ENCODE data around the gene HHAT.
"Not testable (repeated sequence)": the region's sequence is repeated elsewhere in the genome, so short reads cannot be mapped to it uniquely, and the experiment has no call there.

HHAT gene

DNA sequence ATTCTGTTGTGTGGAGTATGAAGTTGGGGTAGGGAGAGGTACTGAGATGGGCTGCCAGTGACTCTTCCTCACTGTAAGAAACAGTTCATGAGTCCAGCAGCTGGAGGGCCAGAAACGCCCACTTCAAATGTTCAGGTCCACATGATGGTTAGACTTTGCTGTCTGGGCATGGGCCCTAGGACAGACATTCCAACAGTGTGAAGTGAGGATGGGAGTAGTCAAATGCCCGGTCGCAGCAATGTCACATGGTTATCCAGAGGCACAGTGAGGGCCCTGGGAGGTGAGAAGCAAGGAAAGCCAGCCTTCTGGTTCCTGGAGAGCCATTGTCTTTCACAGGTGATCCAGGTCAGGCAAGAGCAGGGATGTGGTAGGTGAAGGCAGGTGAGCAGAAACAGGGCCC lies 304.4 kb downstream of the HHAT start:
- no peak for DNase-seq

DNA sequence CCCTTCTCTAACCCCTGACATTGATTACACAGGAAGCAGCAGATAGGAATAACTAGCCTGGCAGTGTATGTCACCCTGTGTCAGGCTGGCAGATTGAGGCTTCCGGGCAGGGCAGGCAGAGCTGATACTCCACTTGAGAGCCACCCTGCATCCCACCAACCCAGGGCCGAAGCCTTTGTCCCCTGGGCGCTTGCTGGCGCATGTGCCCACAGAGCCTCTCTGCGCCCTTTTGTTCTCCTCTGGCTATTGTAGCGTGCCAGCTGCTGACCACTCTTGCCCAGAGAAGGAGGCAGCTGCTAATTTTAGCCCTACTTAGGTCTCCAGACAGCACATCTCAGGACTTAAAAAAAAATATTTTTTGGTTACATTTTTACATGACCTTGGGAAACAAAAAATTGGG lies 304.9 kb downstream of the HHAT start:
- peak in 26 of 58 donors; percentile 13 to 75 (median 38) for DNase-seq

DNA sequence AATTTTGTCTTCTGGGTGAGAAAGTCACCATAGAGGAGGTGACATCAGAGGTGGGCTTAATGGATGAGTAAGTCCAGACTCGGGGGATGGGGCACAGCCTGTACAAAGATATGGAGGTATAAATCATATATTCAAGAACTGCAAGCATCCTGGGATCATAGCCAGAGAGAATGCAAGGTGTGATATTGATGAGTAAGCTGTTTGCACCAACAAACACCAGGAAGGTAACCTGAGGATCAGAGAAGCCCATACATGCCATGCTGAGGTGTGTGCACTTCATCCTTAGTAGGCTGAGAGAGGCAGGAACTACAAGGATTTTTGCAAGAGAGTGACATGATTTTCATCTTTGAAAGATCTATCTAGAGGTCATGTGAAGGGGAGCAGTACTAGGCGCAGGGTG lies 306.4 kb downstream of the HHAT start:
- no peak for DNase-seq

DNA sequence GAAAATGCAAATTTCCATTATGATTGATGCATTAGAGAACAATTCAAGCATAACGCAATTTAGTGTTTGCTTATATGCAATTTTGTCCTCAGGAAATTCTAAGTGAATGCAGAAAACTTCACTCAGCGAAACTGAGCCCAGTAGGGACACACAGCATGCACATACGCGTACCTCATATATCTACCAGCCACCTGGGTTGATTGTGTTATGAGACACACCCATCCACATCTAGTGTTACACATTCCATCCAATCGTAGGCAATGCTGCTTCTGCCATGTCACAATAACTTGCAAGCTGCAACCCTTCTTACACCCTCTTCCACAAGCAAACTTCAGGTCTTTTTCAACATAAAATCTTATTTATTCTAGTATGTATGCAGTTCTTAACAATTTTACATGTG lies 312.9 kb downstream of the HHAT start:
- DNase-seq, result no peak

DNA sequence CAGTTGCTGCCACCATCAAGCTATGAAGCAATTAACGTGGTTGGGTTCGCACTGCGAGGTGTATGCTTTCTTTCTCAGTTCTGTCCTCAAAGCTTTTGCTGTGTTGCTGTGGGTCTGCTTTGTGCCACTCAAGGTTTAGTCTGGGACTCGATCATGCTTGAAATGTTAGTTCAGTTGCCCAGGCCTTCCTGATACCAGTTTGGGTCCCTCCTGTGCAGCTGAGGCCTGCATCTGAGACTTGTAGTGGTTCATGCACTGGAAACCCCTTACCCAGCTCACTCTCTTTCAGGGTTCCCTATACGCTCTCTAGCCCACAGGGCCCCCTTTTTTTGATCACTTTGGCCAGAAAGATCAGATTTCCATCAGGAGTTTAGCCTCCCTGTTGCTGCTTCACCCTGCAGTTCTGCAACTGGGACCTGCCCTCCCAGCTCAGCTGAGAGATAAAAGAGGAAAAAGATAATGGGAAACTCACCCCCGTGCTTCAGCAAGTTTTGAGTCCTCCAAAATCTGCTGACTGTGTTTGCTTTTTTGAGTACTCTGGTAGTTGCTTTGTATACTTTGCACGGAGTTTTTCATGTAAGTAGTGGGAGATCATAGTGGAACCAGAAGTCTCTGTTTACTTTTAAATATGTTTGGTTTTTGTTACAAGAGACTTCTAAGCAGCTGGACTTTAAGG lies 317.0 kb downstream of the HHAT start:
- DNase-seq, result no peak

DNA sequence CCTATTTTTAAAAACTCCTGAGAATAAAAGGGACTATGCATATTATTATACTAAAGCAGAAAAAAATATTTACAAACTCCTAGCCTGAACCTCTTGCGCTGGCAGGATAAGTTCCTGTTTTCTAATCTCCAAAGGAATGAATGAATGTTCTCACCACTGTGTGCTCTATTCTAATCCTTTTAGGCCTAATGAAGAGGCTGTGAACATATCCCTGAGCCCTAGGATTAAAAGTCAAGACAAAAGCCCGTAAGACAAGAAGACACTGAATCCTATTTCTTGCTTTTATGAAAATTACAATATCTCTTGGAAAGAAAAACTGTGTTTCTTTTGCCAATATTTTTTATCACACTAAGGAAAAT lies 317.5 kb downstream of the HHAT start:
- no peak for DNase-seq

DNA sequence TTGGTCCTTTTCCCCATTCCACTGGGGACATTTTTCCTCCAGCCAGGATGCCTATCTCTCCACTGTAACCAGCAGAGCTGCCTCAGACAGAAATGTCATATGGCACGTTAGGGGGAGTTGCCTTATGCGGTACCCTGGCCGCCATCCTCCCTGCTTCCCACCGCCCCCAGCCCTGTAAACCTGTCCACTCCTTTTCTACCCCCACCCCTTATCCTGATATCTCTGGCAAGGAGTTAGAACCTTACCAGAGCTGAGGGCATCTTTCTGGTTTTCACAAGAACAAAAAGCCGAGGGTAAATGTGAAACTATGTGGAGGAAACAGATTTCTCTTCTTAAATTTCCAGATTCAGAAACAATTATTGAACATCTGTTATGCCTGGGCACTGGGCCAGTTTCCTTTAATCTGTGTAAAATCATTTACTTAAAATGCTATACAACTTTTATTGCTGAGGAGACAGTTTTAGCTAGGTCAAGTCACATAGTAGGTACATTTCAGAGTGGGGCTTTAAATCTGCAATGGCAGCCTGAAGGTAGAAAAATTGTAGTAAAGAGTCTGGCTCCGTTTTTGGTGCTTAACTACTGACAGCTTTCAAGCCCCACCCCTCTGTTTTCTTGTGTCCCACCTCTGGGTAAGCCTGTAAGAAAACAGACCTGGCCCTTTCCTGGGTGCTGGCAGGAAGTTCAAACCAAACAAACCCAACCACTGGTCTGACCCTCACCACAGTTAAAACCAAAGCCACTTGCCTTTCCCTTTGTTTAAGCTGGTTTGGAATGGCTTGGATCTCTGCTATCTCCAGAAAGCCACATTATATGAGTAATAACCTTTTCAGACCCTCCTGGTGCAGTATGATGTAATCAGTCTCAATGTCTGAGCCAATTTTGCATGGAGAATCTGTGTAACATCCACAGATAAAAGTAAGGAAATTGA lies 319.0 kb downstream of the HHAT start:
- no peak for DNase-seq

DNA sequence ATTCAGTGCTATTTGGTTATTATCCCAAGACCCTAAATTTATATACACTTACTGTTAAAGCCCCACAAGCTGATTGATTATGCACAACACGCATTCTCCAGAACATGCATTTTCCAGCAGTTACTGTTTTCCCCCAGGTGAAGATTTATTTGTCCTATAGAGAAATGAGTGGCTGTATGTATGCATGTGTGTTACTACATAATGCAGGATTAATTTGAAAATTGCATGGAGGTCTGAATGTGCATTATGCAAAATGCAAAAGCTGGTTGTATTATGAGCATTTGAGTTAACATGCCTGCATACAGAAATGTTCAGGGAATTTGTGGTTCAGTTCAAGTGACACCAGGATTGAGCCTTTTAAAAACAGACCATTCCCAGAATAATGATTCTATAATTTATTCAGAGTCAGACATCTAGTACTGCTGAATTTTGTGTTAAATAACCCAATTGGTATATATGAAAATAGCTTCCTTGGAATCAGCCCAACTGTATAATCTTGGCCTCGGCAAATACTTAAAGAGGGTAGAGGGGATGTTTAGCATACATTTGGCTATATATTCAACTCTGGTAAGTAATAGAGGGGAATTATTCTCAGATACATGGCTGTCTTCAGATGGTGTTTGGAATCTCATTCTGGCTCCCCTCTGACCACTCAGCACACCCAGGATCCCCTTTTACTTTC lies 320.0 kb downstream of the HHAT start:
- no peak for DNase-seq

DNA sequence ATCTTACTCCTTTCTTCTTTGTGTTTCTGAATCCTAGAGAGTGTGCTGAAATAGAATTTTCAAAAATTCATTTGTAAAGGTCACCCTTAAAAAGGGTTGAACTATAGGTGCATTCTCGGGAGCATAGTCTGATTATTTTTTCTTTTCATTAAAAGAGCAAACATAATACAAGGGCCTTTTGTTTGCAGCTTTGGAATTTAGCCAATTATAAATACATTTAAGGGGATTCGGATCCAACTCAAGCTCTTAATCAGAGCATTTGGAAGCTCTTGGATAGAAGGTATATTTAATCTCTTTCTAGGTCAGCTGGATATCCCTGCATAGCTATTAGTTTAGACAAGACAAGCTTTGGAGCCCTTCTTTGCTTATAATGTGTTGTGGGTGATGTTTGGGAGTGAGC lies 321.7 kb downstream of the HHAT start:
- DNase-seq, result no peak

DNA sequence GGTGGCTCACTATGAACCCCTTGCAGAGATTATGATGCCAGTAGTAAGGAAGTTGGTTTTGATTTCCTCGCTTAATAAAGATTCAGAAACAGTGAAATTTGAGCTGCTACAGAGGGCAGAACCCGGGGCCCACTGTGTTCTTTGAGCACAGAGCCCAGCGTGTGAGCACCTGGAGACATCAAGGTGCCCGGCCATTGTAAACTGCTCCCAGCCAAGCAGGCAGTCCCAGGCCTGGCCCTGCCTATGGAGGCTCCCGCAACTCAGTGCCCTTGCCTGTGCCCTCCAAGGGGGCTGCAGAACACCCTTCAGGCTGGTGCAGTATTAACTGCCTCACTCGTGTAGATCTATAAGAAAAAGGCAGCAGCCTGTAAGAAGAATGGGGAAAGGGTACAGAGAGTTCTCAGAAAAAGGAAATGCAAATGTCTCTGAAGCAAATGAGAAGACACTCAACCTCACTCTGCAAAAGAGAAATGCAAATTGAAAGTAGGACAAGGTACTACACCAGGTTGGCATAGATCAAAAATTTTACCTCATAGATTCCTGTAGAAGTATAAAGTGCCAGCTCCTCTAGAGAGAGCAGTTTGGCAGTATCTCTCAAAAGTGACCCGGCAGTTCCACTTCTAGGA lies 323.7 kb downstream of the HHAT start:
- no peak for DNase-seq

DNA sequence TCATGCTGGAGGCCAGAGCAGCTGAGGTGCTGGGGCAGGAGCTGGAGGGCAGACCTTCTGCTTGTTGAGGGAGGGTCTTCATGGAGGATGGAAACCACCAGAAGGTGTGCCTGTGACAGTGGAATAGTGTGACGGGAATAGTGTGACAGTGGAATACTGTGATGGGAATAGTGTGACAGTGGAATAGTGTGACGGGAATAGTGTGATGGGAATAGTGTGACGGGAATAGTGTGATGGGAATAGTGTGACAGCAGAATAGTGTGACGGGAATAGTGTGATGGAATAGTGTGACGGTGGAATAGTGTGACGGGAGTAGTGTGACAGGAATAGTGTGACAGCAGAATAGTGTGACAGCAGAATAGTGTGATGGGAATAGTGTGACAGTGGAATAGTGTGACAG lies 325.1 kb downstream of the HHAT start:
- peak in 2 of 58 donors; percentile 6 to 17 for DNase-seq

DNA sequence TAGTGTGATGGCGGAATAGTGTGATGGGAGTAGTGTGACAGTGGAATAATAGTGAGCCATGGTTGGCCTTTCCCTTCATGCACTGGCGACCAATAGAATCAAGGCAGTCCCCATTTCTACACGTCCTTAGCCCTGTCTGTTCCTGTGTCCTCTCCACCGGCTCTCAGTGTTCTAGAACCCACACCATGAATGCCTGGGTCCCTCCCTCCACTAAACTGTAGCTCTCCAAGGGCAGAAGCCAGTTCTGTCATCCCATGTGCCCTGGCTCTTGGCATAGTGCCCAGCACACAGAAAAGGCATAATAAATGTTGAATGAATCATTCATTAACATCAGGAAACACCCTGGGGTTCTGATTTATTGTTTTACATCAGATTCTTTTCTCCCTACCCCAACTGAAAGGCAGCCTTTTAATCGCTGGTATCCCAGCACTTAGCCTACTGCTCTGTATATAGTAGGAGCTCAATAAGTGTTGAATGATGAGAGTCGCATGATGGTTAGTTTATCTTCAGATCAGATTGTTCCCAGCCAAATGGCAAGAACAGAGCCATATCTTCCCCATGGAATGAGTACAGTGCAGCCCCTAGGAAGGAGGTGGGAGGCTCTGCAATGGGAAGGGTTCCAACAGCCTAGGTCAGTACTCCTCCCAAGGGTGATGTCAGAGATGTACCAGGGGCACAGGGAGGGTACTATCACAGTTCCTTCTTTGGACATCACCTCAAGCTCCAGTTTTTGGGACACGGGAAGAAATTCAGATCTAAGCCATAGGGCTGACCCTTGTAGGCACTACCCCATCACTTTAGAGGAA lies 325.7 kb downstream of the HHAT start:
- peak in 1 of 58 donors; percentile 20 for DNase-seq

DNA sequence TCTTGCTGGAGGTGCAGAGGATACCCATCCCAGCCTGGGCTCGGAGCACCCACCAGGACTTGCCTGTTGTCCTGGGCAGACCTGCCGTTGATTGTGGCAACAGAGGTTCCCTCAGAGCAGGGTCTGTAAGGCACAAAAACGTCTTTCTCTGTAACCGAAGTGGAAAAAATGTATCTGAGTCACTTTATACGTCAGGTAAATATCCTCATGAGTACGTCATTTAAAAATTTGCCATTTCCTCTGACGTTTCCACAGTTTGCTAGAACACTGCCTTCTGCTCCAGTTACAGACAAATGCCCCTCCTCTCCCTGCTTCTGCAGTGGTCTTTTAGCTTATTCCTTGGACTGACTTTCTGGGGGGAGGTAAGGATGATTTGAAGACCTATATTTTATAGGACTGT lies 326.8 kb downstream of the HHAT start:
- no peak for DNase-seq

DNA sequence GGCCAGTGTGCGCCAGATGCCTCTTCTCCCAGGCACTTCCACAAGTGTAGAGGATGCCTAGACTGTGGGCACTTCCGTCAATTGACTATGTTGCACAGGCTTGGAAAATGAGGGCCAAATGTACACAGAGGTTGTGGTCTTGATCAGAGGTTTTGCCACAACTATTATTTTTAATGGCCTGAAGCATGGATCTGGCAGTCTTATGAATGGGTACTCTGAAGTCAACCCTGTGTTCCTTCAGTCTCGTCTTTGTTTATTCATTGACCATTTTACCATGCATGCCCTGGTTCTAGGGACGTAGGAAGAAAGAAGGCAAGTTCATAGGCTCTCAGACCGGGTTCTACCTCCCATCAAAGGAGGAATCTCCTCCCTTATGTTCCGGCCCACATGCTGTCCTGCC lies 329.1 kb downstream of the HHAT start:
- no peak for DNase-seq

DNA sequence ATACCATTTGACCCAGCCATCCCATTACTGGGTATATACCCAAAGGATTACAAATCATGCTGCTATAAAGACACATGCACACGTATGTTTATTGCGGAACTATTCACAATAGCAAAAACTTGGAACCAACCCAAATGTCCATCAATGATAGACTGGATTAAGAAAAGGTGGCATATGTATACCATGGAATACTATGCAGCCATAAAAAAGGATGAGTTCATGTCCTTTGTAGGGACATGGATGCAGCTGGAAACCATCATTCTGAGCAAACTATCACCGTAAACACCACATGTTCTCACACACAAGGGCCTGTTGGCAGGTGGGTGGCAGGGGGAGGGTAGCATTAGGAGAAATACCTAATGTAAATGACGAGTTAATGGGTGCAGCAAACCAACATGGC lies 332.8 kb downstream of the HHAT start:
- DNase-seq, result not testable (repeated sequence)

DNA sequence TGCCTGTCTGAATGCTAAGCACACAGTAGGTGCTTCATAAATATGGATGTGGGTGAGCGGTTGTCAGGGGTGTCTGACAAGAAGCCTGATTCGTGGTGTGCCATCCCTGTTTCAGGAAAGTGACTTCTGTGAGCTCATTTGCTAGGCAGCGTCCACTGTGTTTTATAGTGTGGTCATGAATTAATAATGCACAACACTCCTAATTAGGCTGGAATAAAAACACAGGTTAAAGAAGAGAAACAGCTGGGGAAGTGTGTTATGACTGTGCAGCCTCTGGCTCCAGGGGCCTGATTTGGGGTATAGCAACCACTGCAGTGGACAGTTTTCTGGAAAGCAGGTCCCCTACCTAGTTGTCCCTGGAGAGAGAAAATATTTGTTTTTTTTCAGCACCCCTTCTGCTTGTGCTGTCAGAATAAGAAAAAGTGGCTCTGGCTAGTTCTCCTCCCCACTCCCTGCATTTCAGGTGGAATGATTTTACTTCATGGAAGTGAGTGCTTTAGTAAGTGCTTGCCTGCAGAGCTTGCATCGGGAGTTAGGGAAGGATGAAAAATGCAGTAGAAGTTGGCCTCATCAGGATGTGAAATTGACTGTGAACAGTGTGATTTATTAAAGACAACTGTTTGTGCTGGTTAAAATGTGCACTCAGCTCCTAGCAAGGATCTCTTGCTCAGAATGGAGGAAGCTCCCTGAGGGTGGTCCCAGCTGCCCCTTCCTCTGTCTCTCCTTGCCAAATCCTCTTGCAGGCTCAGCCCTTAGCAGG lies 333.8 kb downstream of the HHAT start:
- DNase-seq, result no peak

DNA sequence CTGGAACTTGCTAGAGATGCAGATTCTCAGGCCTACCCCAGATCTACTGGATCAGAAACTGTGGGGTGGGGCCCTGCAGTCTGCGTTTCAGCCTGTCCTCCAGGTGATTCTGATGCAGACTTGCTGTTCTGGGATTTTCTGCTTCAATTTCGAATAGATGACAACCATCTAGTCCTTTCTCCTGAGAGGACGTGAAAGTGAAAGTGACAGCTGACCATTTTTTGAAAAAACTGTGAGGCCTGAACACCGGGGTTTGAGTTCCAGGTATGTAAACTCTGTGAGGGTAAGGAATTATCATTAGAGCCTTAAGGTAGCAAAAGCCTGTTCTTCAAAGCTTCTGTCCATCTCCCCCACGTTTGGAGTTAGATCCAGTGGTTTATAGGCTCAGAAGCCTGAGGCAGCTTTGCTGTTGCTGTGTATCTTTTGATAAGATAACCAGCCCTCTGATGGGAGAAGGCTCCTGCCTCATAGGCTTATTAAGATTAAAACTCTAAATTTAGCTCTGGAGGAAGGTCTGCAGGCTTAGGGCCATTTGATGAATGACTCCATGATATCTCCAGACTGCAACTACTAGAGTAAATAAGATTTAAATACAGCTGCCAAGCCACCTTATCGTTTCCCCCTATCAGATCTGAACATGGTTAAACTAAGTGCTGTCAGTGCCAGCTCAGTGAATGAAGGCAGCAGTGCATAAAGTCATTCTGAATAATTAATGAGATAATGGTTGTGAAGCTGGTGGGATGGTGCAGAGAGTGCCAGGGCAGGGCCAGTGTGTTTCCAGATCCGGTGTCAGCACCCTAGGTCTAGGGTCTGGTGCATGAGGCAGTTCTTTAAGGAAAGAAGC lies 335.2 kb downstream of the HHAT start:
- no peak for DNase-seq

DNA sequence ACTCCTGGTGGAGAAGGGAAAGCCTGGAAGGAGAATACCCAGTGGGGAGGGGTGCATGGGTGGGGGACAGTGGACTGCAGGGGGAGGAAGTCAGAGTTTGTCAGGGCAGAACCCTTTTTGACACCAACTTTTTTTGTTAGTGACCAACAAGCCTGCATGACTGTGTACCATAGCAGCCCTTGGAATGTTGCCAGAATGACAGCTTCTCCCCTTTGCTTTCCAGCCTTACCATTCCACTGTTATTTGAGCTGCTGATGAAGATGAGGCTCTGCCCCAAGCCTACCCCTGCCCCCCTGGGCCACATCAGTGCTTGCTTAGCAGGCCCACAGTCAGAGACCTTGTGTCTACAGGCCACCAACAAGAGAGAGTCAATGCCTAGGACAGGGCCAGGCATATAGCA lies 341.2 kb downstream of the HHAT start:
- DNase-seq, result no peak

DNA sequence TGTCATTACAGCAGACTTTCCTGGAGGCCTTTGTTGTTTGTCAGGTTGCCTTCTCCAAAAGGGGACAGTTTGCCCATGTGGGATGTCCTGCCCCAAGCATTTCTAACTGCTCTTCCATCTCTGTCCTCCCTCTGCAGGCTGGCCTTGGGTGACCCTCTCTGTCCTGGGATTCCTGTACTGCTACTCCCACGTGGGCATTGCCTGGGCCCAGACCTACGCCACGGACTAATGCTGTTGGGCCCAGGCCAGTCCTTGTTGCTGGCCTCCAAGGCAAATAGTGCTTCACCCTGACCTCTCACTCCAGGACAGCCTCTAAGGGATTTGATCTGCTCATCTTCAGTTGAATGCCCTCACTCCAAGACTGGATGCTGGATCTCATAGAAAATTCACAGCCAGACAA lies 345.4 kb downstream of the HHAT start:
- DNase-seq, result no peak

Data from anterior cingulate cortex (tissue), 58 donors.